Transverse colon (tissue), 3 donors: ENCODE measurements around the gene PLPP1.

Experiments used
- CTCF ChIP-seq, 5 experiments: fragments of 200-600 bp in 3 of 5; fragments of 450-650 bp in 2 of 5; sonication (generic) in 3 of 5; IDR thresholded peaks; 1 replicate in 2 of 5; 2 replicates in 3 of 5; pipeline ENCODE4 v1.5.1; 2016 to 2017; ENCODE audit warnings: antibody characterized with exemption in 5 of 5, inconsistent platforms in 3 of 5, mild to moderate bottlenecking in 2 of 5, moderate library complexity in 1 of 5
- POLR2A ChIP-seq: fragments of 450-650 bp; IDR thresholded peaks from one replicate; pipeline ENCODE4 v1.6.1; 2016; ENCODE audit warnings: antibody characterized with exemption, mild to moderate bottlenecking, moderate library complexity

- no peak for TF ChIP-seq CTCF (IDR thresholded peaks at IDR 0.05)
- no peak for TF ChIP-seq POLR2A
Measured at GRCh38 chr5:55409775-55410174, 125.0 kb downstream of the PLPP1 start.
